Globus pallidus (tissue), 1 donor: ENCODE data around the gene INPP4A.

ENCODE experiments used
- DNase-seq: peaks from one replicate; pipeline ENCODE4 v3.0.0-alpha.2; 2015; ENCODE audit warnings: low spot score

Gene INPP4A

DNA sequence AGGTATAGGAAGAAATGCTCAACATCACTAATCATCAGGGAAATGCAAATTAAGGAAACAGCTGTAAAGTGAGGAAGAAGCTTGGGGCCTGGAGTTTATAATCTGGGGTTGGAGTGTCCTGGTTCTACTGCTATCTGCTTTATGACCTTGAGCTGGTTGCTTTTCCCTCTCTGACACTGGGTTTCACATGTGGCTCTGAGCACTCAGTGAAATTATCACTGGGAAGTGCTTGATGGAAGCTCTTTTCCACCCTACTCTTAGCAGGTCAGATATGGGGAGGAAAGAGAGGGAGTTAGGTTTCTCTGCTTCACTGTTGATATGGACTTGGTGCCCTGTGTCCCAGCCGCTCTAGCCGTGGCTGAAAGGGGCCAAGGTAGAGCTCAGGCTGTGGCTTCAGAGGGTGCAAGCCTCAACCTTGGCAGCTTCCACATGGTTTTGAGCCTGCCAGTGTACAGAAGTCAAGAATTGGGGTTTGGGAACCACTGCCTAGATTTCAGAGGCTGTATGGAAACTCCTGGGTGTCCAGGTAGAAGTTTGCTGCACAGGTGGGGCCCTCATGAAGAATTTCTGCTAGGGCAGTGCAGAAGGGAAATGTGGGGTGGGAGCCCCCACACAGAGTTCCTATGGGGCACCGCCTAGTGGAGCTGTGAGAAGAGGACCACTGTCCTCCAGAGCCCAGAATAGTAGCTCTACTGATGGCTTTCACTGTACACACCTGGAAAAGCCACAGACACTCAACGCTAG, 52.3 kb downstream of the INPP4A start:
- DNase-seq = no peak

GRCh38 chr2:98498703-98499440, 54.2 kb downstream of the INPP4A start:
- no peak for DNase-seq

DNA sequence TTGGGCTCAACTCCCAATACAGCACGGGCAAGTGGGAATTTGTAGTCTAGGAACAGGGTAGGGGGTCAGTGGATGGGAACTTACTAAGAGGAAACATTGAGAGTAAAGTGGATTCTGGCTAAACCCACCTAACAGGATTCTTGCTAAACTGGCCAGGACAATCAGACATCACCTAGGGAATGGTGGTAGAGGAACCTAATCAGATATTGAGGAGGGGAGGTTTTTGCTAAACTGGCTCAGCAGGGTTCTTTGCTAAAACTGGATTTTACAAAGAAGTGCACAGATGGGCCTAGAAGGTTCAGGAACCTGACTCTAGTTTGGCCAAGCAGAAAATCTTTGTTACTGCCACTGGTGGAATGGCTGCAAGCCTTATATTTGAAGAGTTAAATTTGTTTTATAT, 55.9 kb downstream of the INPP4A start:
- no peak for DNase-seq

GRCh38 chr2:98501223-98501622, 56.6 kb downstream of the INPP4A start:
- no peak for DNase-seq

DNA sequence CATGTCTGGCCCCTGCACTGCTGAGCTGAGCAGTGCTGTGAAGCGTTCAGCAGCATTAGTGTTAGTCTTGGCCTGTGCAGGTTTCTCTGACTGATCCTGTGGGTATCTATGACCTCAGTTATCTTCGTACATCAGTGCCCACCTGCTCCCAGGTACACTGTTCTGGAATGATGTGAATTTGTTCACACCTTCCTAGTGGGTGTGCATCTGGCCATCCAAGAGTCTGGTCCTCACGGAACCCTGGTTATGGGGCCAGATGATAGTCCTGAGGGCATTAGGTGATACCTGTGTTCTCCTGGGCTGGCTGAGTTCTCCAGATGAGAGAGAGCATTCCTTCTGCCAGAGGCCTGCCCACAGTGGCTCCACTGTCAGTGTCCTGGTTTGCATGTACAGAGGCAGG, 57.2 kb downstream of the INPP4A start:
- DNase-seq = no peak

GRCh38 chr2:98502556-98503335, 58.1 kb downstream of the INPP4A start:
- DNase-seq = no peak

- DNase-seq = no peak
Observed at GRCh38 chr2:98503481-98504105, 58.9 kb downstream of the INPP4A start.

DNA sequence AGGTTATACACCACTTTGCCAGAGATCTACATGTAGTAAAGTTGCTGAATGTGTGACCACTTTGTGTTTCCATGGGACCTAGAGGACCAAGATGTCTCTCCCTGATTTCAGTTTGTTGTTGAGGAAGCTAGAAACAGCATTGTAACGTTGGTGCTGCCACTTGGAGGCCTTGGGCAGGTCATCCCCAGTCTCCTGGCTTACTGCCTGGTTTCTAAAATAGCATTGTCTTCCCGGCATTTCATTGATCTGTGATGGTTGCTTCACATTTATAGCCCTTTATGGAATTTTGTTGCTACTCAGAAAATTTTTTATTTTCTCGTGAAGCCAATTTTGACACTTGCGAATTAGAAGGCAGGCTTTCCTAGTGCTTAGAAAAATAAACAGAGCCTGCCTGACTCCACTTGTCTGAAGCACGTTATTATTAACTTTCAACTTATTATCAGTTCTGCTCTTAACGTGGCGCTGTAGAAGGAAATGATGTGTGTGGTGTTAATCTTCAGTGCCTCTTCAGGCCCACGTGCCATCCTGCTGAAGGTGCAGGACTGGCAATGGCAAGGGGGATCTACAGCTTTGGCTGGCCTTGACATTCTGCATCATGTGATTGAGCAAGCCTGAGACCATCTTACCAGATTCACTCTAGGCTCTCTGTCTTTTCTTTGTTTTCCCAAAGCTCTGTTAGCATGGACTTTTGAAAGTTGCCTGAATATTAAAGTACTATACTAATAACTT, 59.9 kb downstream of the INPP4A start:
- DNase-seq = no peak

DNA sequence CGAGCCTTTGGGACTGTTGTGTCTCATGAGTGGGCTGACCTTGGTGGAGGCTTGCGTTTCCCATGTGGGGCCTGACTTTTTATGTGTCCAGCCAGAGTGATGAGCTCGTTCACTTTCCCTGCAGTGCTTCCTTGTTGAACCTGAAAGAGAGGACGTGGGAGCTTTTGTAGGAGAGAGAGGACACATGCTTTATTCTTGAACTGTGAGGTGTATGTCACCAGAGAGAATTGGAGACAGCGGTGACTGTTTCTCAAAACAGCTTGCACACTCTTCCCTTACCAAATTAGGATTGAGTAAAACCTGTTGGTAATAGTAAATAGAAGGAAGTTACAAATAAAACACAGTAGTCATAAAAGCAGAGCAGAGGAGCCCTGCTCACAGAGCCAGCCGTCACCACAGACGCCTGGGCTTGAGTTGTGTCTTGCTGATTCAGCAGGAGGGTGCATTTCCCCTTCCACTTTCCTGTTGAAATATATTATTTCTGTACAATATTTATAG, 60.7 kb downstream of the INPP4A start:
- DNase-seq = no peak

DNA sequence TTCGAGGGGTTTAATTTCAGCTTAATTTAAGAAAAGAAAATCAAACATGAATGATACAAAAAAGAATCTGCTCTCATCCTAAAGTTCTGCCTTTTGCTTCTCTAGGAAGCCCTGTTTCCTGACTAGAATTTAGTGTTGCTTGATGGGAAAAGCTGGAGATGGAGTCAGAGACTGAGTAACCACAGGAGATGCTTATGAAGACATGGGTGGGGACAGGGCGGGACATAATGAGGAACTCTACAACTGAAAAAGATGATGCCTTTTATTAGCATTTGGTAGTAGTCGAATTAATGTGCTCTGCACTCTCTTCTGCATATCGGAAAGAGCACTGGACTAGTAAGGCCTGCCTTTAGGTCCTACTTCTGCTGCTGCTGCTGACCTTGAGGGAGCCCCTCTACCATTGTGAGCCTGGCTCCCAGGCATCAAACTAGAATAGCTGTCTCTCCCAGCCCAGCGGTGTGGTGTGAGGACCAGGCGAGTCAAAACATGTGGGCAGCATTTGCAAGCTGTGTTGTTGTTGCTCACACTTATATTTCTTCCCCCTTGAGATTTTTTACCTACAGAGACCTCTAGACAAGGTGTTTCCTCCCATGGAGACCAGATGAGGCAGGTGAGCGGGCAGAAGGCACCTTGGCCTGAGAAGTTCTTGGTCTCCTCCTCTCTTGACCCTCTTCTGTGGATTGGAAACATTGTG, 61.5 kb downstream of the INPP4A start:
- no peak for DNase-seq

DNA sequence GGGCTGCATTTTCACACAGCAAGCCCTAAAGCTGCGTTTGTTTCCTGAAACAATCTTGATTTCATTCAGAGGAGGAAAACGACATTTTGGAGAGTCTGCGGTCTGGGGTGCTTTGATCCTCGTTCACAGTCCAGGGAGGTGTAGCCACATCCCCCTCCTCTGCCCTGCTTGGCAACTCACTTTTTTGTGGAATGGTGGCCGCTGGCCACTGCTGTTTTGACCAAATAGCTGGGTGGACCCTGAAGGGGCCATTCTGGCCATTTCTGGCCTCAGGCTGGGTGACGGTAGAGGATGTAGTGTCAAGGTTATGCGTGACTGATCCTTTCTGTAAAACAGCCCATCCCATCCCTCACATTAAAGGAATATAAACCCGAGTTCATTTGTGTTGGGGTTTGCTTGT, 62.2 kb downstream of the INPP4A start:
- DNase-seq = no peak

DNA sequence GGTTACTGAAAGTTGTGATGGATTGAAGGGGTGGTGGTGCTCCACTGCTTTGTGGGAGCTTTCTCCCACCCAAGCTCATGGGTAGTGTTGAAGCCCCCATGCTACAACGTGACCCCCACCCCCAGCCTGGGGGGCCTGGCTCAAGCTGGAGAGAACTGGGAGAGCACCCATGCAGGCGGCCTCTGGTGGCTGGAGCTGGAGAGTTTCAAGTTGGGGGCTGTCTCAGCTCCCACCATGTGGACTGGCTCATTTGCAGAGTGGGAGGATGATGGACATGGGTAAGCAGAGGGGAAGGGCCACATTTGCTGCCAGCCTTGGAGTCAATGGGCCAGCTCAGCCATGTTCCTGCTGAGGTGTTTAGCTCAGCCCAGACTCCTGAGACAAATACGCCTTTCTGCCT, 62.8 kb downstream of the INPP4A start:
- DNase-seq = no peak

GRCh38 chr2:98507891-98508708, 63.4 kb downstream of the INPP4A start:
- DNase-seq = no peak

DNA sequence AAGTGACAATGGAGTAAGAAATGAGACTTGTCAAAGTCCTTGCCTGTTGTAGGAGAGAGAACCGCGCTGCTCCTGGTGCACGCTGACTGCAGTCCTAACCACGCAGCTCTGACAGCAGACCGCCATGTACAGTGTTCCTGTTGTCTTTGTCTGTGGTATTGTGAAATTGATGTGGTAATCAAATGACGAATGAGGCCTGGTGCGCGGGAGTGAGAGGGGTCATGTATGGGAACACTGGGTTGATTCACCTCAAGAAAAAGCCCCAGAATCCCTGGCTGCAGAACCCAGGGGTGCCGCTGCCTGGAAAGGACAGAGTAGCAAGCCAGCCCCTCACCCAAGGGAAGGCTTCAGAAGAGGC, 64.0 kb downstream of the INPP4A start:
- no peak for DNase-seq

- DNase-seq = no peak
Observed at GRCh38 chr2:98509542-98510321, 65.1 kb downstream of the INPP4A start.

DNA sequence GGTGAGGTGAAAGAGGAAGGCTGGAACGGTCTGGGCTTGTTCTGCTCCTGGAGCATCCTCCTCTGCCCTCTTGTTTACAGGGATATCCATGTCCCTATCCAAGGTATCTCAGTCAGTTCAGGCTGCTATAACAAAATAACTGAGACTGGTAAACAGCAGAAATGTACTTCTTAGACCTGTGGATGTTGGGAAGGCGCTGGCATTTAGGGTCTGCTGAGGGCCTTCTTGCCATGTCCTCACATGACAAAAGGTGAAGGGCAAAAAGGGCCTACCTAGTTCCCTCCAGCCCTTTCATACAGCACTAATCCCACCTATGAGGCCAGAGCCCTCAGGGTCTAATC, 65.6 kb downstream of the INPP4A start:
- no peak for DNase-seq

DNA sequence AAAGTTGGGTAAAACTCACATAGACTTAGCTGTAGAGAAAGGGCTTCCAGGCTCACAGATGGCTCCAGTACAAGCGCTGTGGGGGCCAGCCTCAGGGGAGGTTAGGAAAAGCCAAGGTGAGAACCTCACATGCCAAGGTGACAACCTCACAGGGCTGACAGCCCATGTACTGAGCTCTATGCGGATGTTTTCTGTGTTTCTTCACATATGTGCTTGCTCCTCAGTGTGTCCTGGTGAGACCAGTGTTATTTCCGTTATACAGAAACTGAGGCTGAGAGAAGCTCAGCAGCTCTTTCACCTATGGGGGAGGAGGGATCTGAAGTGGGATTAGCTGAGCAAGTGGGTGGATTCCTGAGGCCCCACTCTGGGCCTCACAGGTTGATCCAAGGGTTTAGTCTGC, 67.3 kb downstream of the INPP4A start:
- DNase-seq = no peak

- DNase-seq = no peak
Observed at GRCh38 chr2:98512699-98513098, 68.0 kb downstream of the INPP4A start.

DNA sequence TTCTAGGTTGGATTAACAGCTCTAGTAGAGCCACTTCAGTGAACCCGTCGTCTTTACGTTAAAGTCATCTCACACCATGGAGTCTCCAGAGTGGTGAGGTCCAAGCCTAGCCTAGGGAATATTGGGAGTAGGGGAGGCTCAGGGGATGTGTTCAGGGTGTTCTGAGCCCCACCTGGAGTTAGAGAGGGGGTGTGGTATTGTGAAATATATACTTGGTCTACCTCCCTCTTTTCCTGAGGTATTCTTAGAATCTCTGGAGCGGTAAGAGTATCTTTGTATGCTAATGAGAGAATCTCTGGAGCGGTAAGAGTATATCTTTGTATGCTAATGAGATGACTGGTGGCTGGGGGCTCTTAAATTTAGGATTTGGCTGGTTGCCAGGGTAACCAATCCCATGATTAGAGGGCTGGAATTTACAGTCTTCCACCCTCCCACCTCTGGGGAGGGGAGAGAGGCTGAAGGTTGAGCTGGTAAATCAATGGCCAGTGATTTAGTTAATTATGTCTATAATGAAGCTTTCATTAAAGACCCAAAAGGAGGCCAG, 69.5 kb downstream of the INPP4A start:
- DNase-seq = no peak
